HepG2 (cell line): Measurements from ENCODE around the gene P2RX3. TPM values are rescaled to one million over a fixed set of nuclear protein-coding genes. Genes with fewer than 3 reads are reported as not detected.

ENCODE experiments used
- CHD4 ChIP-seq: fragments of 200-600 bp; sonication (generic); IDR thresholded peaks from 2 replicates; pipeline ENCODE4 v1.7.0; 2017; ENCODE audit warnings: mild to moderate bottlenecking, low read length, borderline replicate concordance
- DNMT1 ChIP-seq: sonication (generic); formaldehyde crosslinking; IDR thresholded peaks from 2 replicates; pipeline ENCODE4 v1.5.1; 2020; ENCODE audit warnings: mild to moderate bottlenecking, missing genetic modification reagents
- FOSL1 ChIP-seq: sonication (generic); formaldehyde crosslinking; IDR thresholded peaks from 2 replicates; pipeline ENCODE4 v1.9.0; 2021; ENCODE audit warnings: missing genetic modification reagents, borderline replicate concordance
- FOXO1 ChIP-seq: sonication (generic); formaldehyde crosslinking; IDR thresholded peaks from 2 replicates; pipeline ENCODE4 v1.4.0; 2020; ENCODE audit warnings: missing genetic modification reagents
- MXD4 ChIP-seq: IDR thresholded peaks from 2 replicates; pipeline ENCODE4 v1.6.1; 2016; ENCODE audit warnings: mild to moderate bottlenecking, missing biosample characterization, missing genetic modification reagents
- NR2F1 ChIP-seq, 2 experiments: fragments of 450-650 bp in 1 of 2; formaldehyde crosslinking in 1 of 2; IDR thresholded peaks; 2 replicates each; pipeline versions ENCODE4 v1.5.0 to v1.6.1; 2016 to 2020; ENCODE audit warnings: mild to moderate bottlenecking in 1 of 2, missing compliant biosample characterization in 1 of 2, missing genetic modification reagents in 1 of 2, moderate library complexity in 1 of 2
- NR2F6 ChIP-seq, 2 experiments: IDR thresholded peaks; 2 replicates each; pipeline ENCODE4 v1.6.1; 2016; ENCODE audit warnings: antibody characterized with exemption in 1 of 2, mild to moderate bottlenecking in 1 of 2
- RBM22 ChIP-seq: fragments of 200-400 bp; formaldehyde crosslinking; optimal IDR thresholded peaks from 2 replicates; pipeline ENCODE3; 2017; ENCODE audit warnings: mild to moderate bottlenecking, low read length, moderate library complexity
- REST ChIP-seq, 2 experiments: IDR thresholded peaks; 2 replicates each; pipeline ENCODE4 v1.6.1; 2011 to 2012; ENCODE audit warnings: low read length in 2 of 2, borderline replicate concordance in 1 of 2, low read depth in 1 of 2, mild to moderate bottlenecking in 1 of 2, moderate library complexity in 1 of 2
- RNF219 ChIP-seq: sonication (generic); formaldehyde crosslinking; IDR thresholded peaks from 2 replicates; pipeline ENCODE4 v1.5.0; 2020; ENCODE audit warnings: mild to moderate bottlenecking, missing genetic modification reagents
- YEATS2 ChIP-seq: sonication (generic); formaldehyde crosslinking; IDR thresholded peaks from 2 replicates; pipeline ENCODE4 v1.4.0; 2020; ENCODE audit warnings: missing genetic modification reagents, borderline replicate concordance
- ZFP36L1 ChIP-seq: sonication (generic); formaldehyde crosslinking; IDR thresholded peaks from 2 replicates; pipeline ENCODE4 v1.8.0; 2022; ENCODE audit warnings: mild to moderate bottlenecking, missing genetic modification reagents, moderate library complexity
- ZNF17 ChIP-seq: sonication (generic); formaldehyde crosslinking; IDR thresholded peaks from 2 replicates; pipeline ENCODE4 v1.5.0; 2020; ENCODE audit warnings: mild to moderate bottlenecking, missing genetic modification reagents
- ZNF296 ChIP-seq: sonication (generic); formaldehyde crosslinking; conservative IDR thresholded peaks from 2 replicates; pipeline ENCODE4 v1.5.0; 2020; ENCODE audit warnings: mild to moderate bottlenecking, missing genetic modification reagents
- ZNF563 ChIP-seq: sonication (generic); formaldehyde crosslinking; IDR thresholded peaks from 2 replicates; pipeline ENCODE4 v1.8.0; 2022; ENCODE audit warnings: mild to moderate bottlenecking, moderate library complexity, missing genetic modification reagents
- ZNF746 ChIP-seq: sonication (generic); formaldehyde crosslinking; IDR thresholded peaks from 2 replicates; pipeline ENCODE4 v1.8.0; 2022; ENCODE audit warnings: mild to moderate bottlenecking, missing genetic modification reagents
- ZNF878 ChIP-seq: sonication (generic); formaldehyde crosslinking; IDR thresholded peaks from 2 replicates; pipeline ENCODE4 v1.8.1; 2023; ENCODE audit warnings: mild to moderate bottlenecking, missing genetic modification reagents, moderate library complexity
- ZSCAN21 ChIP-seq: sonication (generic); formaldehyde crosslinking; IDR thresholded peaks from 2 replicates; pipeline ENCODE4 v1.8.0; 2022; ENCODE audit warnings: mild to moderate bottlenecking, missing genetic modification reagents, moderate library complexity, borderline replicate concordance
- polyA plus RNA-seq, 8 experiments: library from polyadenylated mRNA; depleted of rRNA in 3 of 8; stranded (reverse) in 7 of 8; unstranded in 1 of 8; fragments of >200 nt; fragmentation: Illumina TruSeq in 4 of 8; extraction: Trizol in 4 of 8; gene quantifications; 2 replicates each; pipeline versions ENCODE4 v1.2.1 to v1.2.3, GENCODE V29; 2011 to 2016; ENCODE audit warnings: low read depth in 4 of 8, missing spikeins in 1 of 8, mixed read lengths in 1 of 8; ENCODE audit not compliant: insufficient read depth in 1 of 8
- total RNA-seq, 5 experiments: library from RNA; depleted of rRNA; stranded (reverse); fragments of >200 nt; fragmentation: Illumina TruSeq; extraction: Trizol; gene quantifications; 2 replicates each; pipeline ENCODE4 v1.2.3, GENCODE V29; 2016; ENCODE audit warnings: low read depth in 1 of 5
- TF ChIP-seq, protein P1 (sequence below): IDR thresholded peaks from 2 replicates; pipeline ENCODE4 v1.6.1; 2012; ENCODE audit warnings: low read length, improper control_type of control experiment
- TF ChIP-seq, protein P2 (sequence below): IDR thresholded peaks from 2 replicates; pipeline ENCODE4 v1.6.1; 2016

The P2RX3 gene
- total and polyA plus RNA-seq, 2 of the 13 experiments (the other 11 are each of a cell fraction or from before 2014, with no cell fraction given): 0.08 TPM; not detected in 1

GRCh38 chr11:57310630-57311086 lies 27.5 kb upstream of the P2RX3 start (continued):
- TF ChIP-seq REST (IDR thresholded peaks at IDR 0.05; ENCODE audit: borderline replicate concordance in 1 of 2, low read depth in 1 of 2, low read length in 2 of 2) (no peak), ZNF563 (peak; percentile 50; the same call in 1 of the 2 replicates), ZSCAN21 (no peak), YEATS2 (CRISPR knock-in tag) (no peak; the same call in 1 of the 2 replicates), RNF219 (no peak), ZNF17 (CRISPR knock-in tag) (no peak), FOSL1 (CRISPR knock-in tag) (no peak), ZFP36L1 (no peak), MXD4 (no peak), CHD4 (0 out of 2 replicates have a peak, but pooled peaks have one; percentile 17), ZNF878 (CRISPR knock-in tag) (no peak), ZNF746 (CRISPR knock-in tag) (no peak), DNMT1 (no peak), FOXO1 (CRISPR knock-in tag) (peak; percentile 74), NR2F6 (IDR thresholded peaks at IDR 0.05) (peak; percentile 58), NR2F6 (CRISPR knock-in tag; IDR thresholded peaks at IDR 0.05) (peak; percentile 61; the same call in 1 of the 2 replicates), RBM22 (no peak), ZNF296 (no peak), NR2F1 (CRISPR knock-in tag; IDR thresholded peaks at IDR 0.05) (no peak)
- TF ChIP-seq, protein P1, sequence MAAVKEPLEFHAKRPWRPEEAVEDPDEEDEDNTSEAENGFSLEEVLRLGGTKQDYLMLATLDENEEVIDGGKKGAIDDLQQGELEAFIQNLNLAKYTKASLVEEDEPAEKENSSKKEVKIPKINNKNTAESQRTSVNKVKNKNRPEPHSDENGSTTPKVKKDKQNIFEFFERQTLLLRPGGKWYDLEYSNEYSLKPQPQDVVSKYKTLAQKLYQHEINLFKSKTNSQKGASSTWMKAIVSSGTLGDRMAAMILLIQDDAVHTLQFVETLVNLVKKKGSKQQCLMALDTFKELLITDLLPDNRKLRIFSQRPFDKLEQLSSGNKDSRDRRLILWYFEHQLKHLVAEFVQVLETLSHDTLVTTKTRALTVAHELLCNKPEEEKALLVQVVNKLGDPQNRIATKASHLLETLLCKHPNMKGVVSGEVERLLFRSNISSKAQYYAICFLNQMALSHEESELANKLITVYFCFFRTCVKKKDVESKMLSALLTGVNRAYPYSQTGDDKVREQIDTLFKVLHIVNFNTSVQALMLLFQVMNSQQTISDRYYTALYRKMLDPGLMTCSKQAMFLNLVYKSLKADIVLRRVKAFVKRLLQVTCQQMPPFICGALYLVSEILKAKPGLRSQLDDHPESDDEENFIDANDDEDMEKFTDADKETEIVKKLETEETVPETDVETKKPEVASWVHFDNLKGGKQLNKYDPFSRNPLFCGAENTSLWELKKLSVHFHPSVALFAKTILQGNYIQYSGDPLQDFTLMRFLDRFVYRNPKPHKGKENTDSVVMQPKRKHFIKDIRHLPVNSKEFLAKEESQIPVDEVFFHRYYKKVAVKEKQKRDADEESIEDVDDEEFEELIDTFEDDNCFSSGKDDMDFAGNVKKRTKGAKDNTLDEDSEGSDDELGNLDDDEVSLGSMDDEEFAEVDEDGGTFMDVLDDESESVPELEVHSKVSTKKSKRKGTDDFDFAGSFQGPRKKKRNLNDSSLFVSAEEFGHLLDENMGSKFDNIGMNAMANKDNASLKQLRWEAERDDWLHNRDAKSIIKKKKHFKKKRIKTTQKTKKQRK: no peak
- TF ChIP-seq, protein P2, sequence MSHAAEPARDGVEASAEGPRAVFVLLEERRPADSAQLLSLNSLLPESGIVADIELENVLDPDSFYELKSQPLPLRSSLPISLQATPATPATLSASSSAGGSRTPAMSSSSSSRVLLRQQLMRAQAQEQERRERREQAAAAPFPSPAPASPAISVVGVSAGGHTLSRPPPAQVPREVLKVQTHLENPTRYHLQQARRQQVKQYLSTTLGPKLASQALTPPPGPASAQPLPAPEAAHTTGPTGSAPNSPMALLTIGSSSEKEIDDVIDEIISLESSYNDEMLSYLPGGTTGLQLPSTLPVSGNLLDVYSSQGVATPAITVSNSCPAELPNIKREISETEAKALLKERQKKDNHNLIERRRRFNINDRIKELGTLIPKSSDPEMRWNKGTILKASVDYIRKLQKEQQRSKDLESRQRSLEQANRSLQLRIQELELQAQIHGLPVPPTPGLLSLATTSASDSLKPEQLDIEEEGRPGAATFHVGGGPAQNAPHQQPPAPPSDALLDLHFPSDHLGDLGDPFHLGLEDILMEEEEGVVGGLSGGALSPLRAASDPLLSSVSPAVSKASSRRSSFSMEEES (CRISPR knock-in tag): no peak
